H1 (cell line): ENCODE results near the gene CEP128. TPM values are rescaled to one million over a fixed set of nuclear protein-coding genes. Genes with fewer than 3 reads are reported as not detected.

Experiments
- CTCF ChIA-PET: fragments of 300-600 bp; sonication (Branson Sonifier 250); formaldehyde crosslinking; loops from one replicate; lab custom pipeline; 2021; ENCODE audit not compliant: partially characterized antibody; lab: Charles Lee
- POLR2A ChIA-PET: fragments of 300-600 bp; sonication (Branson Sonifier 250); formaldehyde crosslinking; loops from one replicate; lab custom pipeline; 2021; ENCODE audit warnings: inconsistent platforms; ENCODE audit not compliant: partially characterized antibody; lab: Charles Lee
- DNase-seq, 2 experiments: peaks; one replicate each; pipeline versions ENCODE4 v3.0.0 to v3.0.0-alpha.2; 2010 to 2022; ENCODE audit warnings: low spot score in 2 of 2, low read depth in 1 of 2, mixed read lengths in 1 of 2
- FAIRE-seq: peaks from 2 replicates; lab custom pipeline; 2011; peaks lifted over from hg19 to GRCh38; lab: Jason Lieb, UNC
- H2AFZ ChIP-seq: 2 replicates; pipeline ENCODE4 v1.8.1; 2012; ENCODE audit warnings: low read length, inconsistent platforms
- H2AK5ac ChIP-seq: 2 replicates; pipeline ENCODE4 v1.6.1; 2013; ENCODE audit warnings: low read depth, low read length
- H2BK120ac ChIP-seq: replicated peaks from 2 replicates; pipeline ENCODE3; 2013; ENCODE audit warnings: low read depth, low read length, inconsistent platforms
- H2BK12ac ChIP-seq: 2 replicates; pipeline ENCODE4 v1.6.1; 2013; ENCODE audit warnings: low read depth, low read length
- H2BK15ac ChIP-seq: 2 replicates; pipeline ENCODE4 v1.6.1; 2013; ENCODE audit warnings: low read length
- H2BK20ac ChIP-seq: 2 replicates; pipeline ENCODE4 v1.6.1; 2013; ENCODE audit warnings: low read length
- H2BK5ac ChIP-seq: 2 replicates; pipeline ENCODE4 v1.6.1; 2013; ENCODE audit warnings: low read depth, low read length
- H3K14ac ChIP-seq: 2 replicates; pipeline ENCODE4 v1.6.1; 2013; ENCODE audit warnings: inconsistent platforms; ENCODE audit not compliant: insufficient read length
- H3K18ac ChIP-seq: 2 replicates; pipeline ENCODE4 v1.6.1; 2013; ENCODE audit warnings: low read length; ENCODE audit errors: extremely low read depth
- H3K23ac ChIP-seq: 2 replicates; pipeline ENCODE4 v1.6.1; 2013; ENCODE audit warnings: inconsistent platforms; ENCODE audit not compliant: insufficient read length
- H3K23me2 ChIP-seq: 2 replicates; pipeline ENCODE4 v1.6.1; 2013; ENCODE audit warnings: low read depth, low read length
- H3K27ac ChIP-seq: 2 replicates; pipeline ENCODE4 v1.6.1; 2011; ENCODE audit warnings: low read depth, low read length, inconsistent platforms
- H3K27me3 ChIP-seq, 4 experiments: replicated peaks in 1 of 4; 1 replicate in 1 of 4; 2 replicates in 3 of 4; pipeline versions ENCODE4 v1.6.1 to v1.8.1; 2011 to 2013; ENCODE audit warnings: low read length in 3 of 4, mild to moderate bottlenecking in 3 of 4, inconsistent platforms in 2 of 4, mixed read lengths in 2 of 4, moderate library complexity in 1 of 4; ENCODE audit not compliant: control insufficient read depth in 3 of 4, insufficient read depth in 3 of 4; ENCODE audit errors: extremely low read depth in 1 of 4
- H3K36me3 ChIP-seq, 4 experiments: 2 replicates each; pipeline versions ENCODE4 v1.6.1 to v1.8.1; 2011 to 2013; ENCODE audit warnings: mild to moderate bottlenecking in 4 of 4, low read length in 3 of 4, moderate library complexity in 2 of 4, control low read depth in 1 of 4, inconsistent platforms in 1 of 4; ENCODE audit not compliant: insufficient read depth in 4 of 4, control insufficient read depth in 2 of 4
- H3K4ac ChIP-seq: replicated peaks from 2 replicates; pipeline ENCODE3; 2013; ENCODE audit warnings: low read length, low read depth, mixed read lengths, inconsistent platforms; ENCODE audit not compliant: insufficient read length
- H3K4me1 ChIP-seq, 4 experiments: replicated peaks in 1 of 4; 1 replicate in 1 of 4; 2 replicates in 3 of 4; pipeline versions ENCODE4 v1.6.1 to v1.8.1; 2011 to 2013; ENCODE audit warnings: low read length in 3 of 4, inconsistent platforms in 2 of 4, mixed read lengths in 1 of 4; ENCODE audit not compliant: insufficient read depth in 4 of 4, control insufficient read depth in 3 of 4
- H3K4me2 ChIP-seq, 2 experiments: 2 replicates each; pipeline versions ENCODE4 v1.6.1 to v1.8.1; 2011 to 2013; ENCODE audit warnings: low read depth in 2 of 2, low read length in 2 of 2, control low read depth in 1 of 2, inconsistent platforms in 1 of 2, mild to moderate bottlenecking in 1 of 2; ENCODE audit not compliant: insufficient read depth in 1 of 2
- H3K4me3 ChIP-seq, 4 experiments: fragments of 200-600, 300-600 bp in 1 of 4; sonication (generic), shearing (Covaris generic), sonication (Bioruptor Twin) in 1 of 4; 2 replicates each; pipeline versions ENCODE4 v1.5.1 to v1.8.1; 2011 to 2016; ENCODE audit warnings: low read length in 4 of 4, low read depth in 3 of 4, control low read depth in 2 of 4, inconsistent platforms in 2 of 4, mild to moderate bottlenecking in 2 of 4, mixed read lengths in 1 of 4, moderate library complexity in 1 of 4; ENCODE audit not compliant: insufficient read depth in 2 of 4; ENCODE audit errors: extremely low read depth in 1 of 4
- H3K56ac ChIP-seq: replicated peaks from 2 replicates; pipeline ENCODE3; 2013; ENCODE audit warnings: low read depth, mild to moderate bottlenecking, mixed read lengths, low read length, inconsistent platforms; ENCODE audit not compliant: insufficient read length
- H3K79me1 ChIP-seq: 2 replicates; pipeline ENCODE4 v1.6.1; 2013; ENCODE audit warnings: low read depth, low read length, control low read depth
- H3K79me2 ChIP-seq, 2 experiments: 2 replicates each; pipeline versions ENCODE4 v1.6.1 to v1.8.1; 2012 to 2013; ENCODE audit warnings: low read length in 2 of 2, mild to moderate bottlenecking in 2 of 2, inconsistent platforms in 1 of 2; ENCODE audit not compliant: insufficient read depth in 2 of 2, control insufficient read depth in 1 of 2
- H3K9ac ChIP-seq, 4 experiments: replicated peaks in 1 of 4; 1 replicate in 1 of 4; 2 replicates in 3 of 4; pipeline versions ENCODE4 v1.6.1 to v1.8.1; 2011 to 2013; ENCODE audit warnings: low read depth in 3 of 4, low read length in 3 of 4, control low read depth in 2 of 4, mild to moderate bottlenecking in 2 of 4, moderate library complexity in 2 of 4, inconsistent platforms in 1 of 4; ENCODE audit errors: extremely low read depth in 1 of 4
- H3K9me3 ChIP-seq, 2 experiments: 2 replicates each; pipeline versions ENCODE4 v1.6.1 to v1.8.1; 2012 to 2013; ENCODE audit warnings: mild to moderate bottlenecking in 2 of 2, moderate library complexity in 2 of 2, control low read depth in 1 of 2, inconsistent platforms in 1 of 2, low read depth in 1 of 2, low read length in 1 of 2, mixed read lengths in 1 of 2; ENCODE audit not compliant: insufficient read depth in 2 of 2
- H4K20me1 ChIP-seq, 2 experiments: replicated peaks in 1 of 2; 2 replicates each; pipeline versions ENCODE3 to v1.8.1; 2011 to 2013; ENCODE audit warnings: inconsistent platforms in 2 of 2, low read length in 2 of 2, mild to moderate bottlenecking in 1 of 2; ENCODE audit not compliant: insufficient read depth in 2 of 2, control insufficient read depth in 1 of 2
- H4K5ac ChIP-seq: 2 replicates; pipeline ENCODE4 v1.6.1; 2013; ENCODE audit warnings: low read length, low read depth, mixed read lengths, inconsistent platforms; ENCODE audit not compliant: insufficient read length
- H4K8ac ChIP-seq: 2 replicates; pipeline ENCODE4 v1.8.0; 2013; ENCODE audit warnings: mild to moderate bottlenecking, moderate library complexity, low read length, inconsistent platforms; ENCODE audit not compliant: insufficient read depth; ENCODE audit errors: extremely low read depth
- H4K91ac ChIP-seq: replicated peaks from 2 replicates; pipeline ENCODE3; 2013; ENCODE audit warnings: low read length, mixed read lengths, inconsistent platforms; ENCODE audit not compliant: insufficient read length
- ASH2L ChIP-seq: fragments of 200-600, 300-600 bp; sonication (generic); IDR thresholded peaks from one replicate; pipeline ENCODE4 v1.7.1; 2017; ENCODE audit warnings: low read length
- ATF2 ChIP-seq: IDR thresholded peaks from 2 replicates; pipeline ENCODE4 v1.6.1; 2012; ENCODE audit warnings: low read length, inconsistent platforms
- ATF3 ChIP-seq: IDR thresholded peaks from 2 replicates; pipeline ENCODE4 v1.6.1; 2011; ENCODE audit warnings: low read depth, mild to moderate bottlenecking, low read length; ENCODE audit not compliant: insufficient read depth
- BRCA1 ChIP-seq: IDR thresholded peaks from 2 replicates; pipeline ENCODE4 v1.6.1; 2012; ENCODE audit warnings: low read depth, low read length, improper control_type of control experiment
- CBX8 ChIP-seq: fragments of 300-800, 300-1000 bp; sonication (generic); IDR thresholded peaks from 2 replicates; pipeline ENCODE4 v1.7.1; 2016; ENCODE audit warnings: low read depth, low read length, borderline replicate concordance
- CREB1 ChIP-seq: IDR thresholded peaks from 2 replicates; pipeline ENCODE4 v1.6.1; 2012; ENCODE audit warnings: inconsistent platforms
- HDAC6 ChIP-seq: IDR thresholded peaks from one replicate; pipeline ENCODE4 v1.7.1; 2012; ENCODE audit warnings: low read depth, mild to moderate bottlenecking, inconsistent platforms, low read length, moderate library complexity
- KDM4A ChIP-seq: IDR thresholded peaks from one replicate; pipeline ENCODE4 v1.7.1; 2012; ENCODE audit warnings: low read depth, mild to moderate bottlenecking, moderate library complexity, low read length, inconsistent platforms; ENCODE audit not compliant: severe bottlenecking
- MAX ChIP-seq: IDR thresholded peaks from 2 replicates; pipeline ENCODE4 v1.6.1; 2012; ENCODE audit warnings: inconsistent platforms
- NRF1 ChIP-seq: IDR thresholded peaks from 2 replicates; pipeline ENCODE4 v1.6.1; 2011; ENCODE audit warnings: mild to moderate bottlenecking, low read depth, low read length, improper control_type of control experiment
- TCF12 ChIP-seq: IDR thresholded peaks from 2 replicates; pipeline ENCODE4 v1.6.1; 2011; ENCODE audit warnings: low read depth, mild to moderate bottlenecking, low read length
- WGBS, 2 experiments: shearing (Covaris generic) in 1 of 2; methylation state at CpG; one replicate each; pipeline versions ENCODE4 v1.1.6 to v1.1.7; 2013 to 2015; ENCODE audit warnings: low lambda C conversion rate in 2 of 2, mixed read lengths in 2 of 2, inconsistent platforms in 1 of 2, low coverage in 1 of 2, missing lambda C conversion rate in 1 of 2; ENCODE audit not compliant: insufficient replicate concordance in 2 of 2, insufficient coverage in 1 of 2, insufficient read length in 1 of 2; ENCODE audit errors: extremely low coverage in 1 of 2, missing lambda C conversion rate in 1 of 2; 5-methylcytosine and 5-hydroxymethylcytosine counted together
- polyA plus RNA-seq, 7 experiments: library from polyadenylated mRNA; depleted of rRNA in 3 of 7; stranded (reverse) in 5 of 7; unstranded in 2 of 7; fragments of >200 nt in 5 of 7; fragments of 200-250 nt in 2 of 7; gene quantifications; 1 replicate in 5 of 7; 2 replicates in 1 of 7; 4 replicates in 1 of 7; pipeline versions ENCODE4 v1.2.1 to v1.2.3, GENCODE V29; 2011 to 2013; ENCODE audit warnings: missing spikeins in 2 of 7, mixed read lengths in 2 of 7
- total RNA-seq: library from RNA; stranded (reverse); fragmentation: NEBNext Ultra II Directional; extraction: Animal tissue kit (Norgen Biotek cat#: 25700); gene quantifications from 2 replicates; pipeline ENCODE4 v1.2.1, GENCODE V29; 2021

The CEP128 gene
- total and polyA plus RNA-seq, 2 of the 8 experiments (the other 6 are each of a cell fraction or from before 2014, with no cell fraction given): 1.9 to 17.0 TPM

GRCh38 chr14:80751285-80751684 lies 190.3 kb downstream of the CEP128 start:
- H3K79me1 ChIP-seq: no peaks in the 10 kb centered on the region
- no peaks in the 10 kb centered on the region for H4K20me1 ChIP-seq
- H3K4me1 ChIP-seq: no peaks in the 10 kb centered on the region
- H3K27ac ChIP-seq: no peak overlapping the region
- no peak overlapping the region for H3K56ac ChIP-seq
- H3K14ac ChIP-seq: no peak overlapping the region
- H2AFZ ChIP-seq: no peak overlapping the region
- H2AK5ac ChIP-seq: no peak overlapping the region
- H3K9me3 ChIP-seq: no peaks in the 10 kb centered on the region
- H2BK12ac ChIP-seq: no peak overlapping the region
- H3K36me3 ChIP-seq: no peaks in the 10 kb centered on the region
- no peaks in the 10 kb centered on the region for H3K23me2 ChIP-seq
- no peak overlapping the region for H3K4ac ChIP-seq
- H2BK120ac ChIP-seq: no peak overlapping the region
- H2BK20ac ChIP-seq: no peak overlapping the region
- H4K8ac ChIP-seq: no peak overlapping the region
- no peak overlapping the region for H4K5ac ChIP-seq
- no peak overlapping the region for H3K4me3 ChIP-seq
- no peak overlapping the region for H3K4me2 ChIP-seq
- CTCF ChIA-PET: no interaction called here
- DNase-seq (no peak), FAIRE-seq (no peak)
- no peak overlapping the region for H2BK5ac ChIP-seq
- H3K18ac ChIP-seq: no peak overlapping the region
- H4K91ac ChIP-seq: no peak overlapping the region
- H2BK15ac ChIP-seq: no peak overlapping the region
- no peaks in the 10 kb centered on the region for H3K27me3 ChIP-seq
- WGBS, 2 experiments: 100% methylated on average over 1 of the region's 1 CpG; no CpG with 5 or more reads in 1 of the 2 experiments
- no peak overlapping the region for H3K23ac ChIP-seq
- H3K79me2 ChIP-seq: no peaks in the 10 kb centered on the region
- POLR2A ChIA-PET: no interaction called here
- no peak overlapping the region for H3K9ac ChIP-seq
- TF ChIP-seq KDM4A: no peak
- no peak for TF ChIP-seq CBX8
- TF ChIP-seq TCF12: no peak
- no peak for TF ChIP-seq MAX
- no peak for TF ChIP-seq CREB1
- TF ChIP-seq ASH2L: no peak
- TF ChIP-seq ATF2: no peak
- no peak for TF ChIP-seq HDAC6
- TF ChIP-seq NRF1: no peak
- no peak for TF ChIP-seq ATF3
- no peak for TF ChIP-seq BRCA1
